GM12892 (cell line): ENCODE measurements around the gene SARM1.

ENCODE experiments used
- POLR2A ChIP-seq: IDR thresholded peaks from 2 replicates; pipeline ENCODE4 v1.6.1; 2011; ENCODE audit warnings: low read depth, low read length, control low read depth
- POLR2AphosphoS5 ChIP-seq: IDR thresholded peaks from 2 replicates; pipeline ENCODE4 v1.6.1; 2011; ENCODE audit warnings: low read depth, low read length, control low read depth
- TAF1 ChIP-seq: IDR thresholded peaks from 2 replicates; pipeline ENCODE4 v1.6.1; 2011; ENCODE audit warnings: low read depth, mild to moderate bottlenecking, control low read depth, low read length, borderline replicate concordance

GRCh38 chr17:28371245-28372202, at the start of gene SARM1:
- TF ChIP-seq POLR2A (peak; percentile 53; the same call in 1 of the 2 replicates), TAF1 (no peak), POLR2AphosphoS5 (no peak)
